ENCODE measurements around the gene PDSS2.
"Not testable (repeated sequence)": the region's sequence is repeated elsewhere in the genome, so short reads cannot be mapped to it uniquely, and the experiment has no call there.

Gene PDSS2

GRCh38 chr6:107152638-107153430, 306.5 kb downstream of the PDSS2 start:
- no peak for DNase-seq (ENCODE audit: extremely low read depth, low read depth)
- no peak for TF ChIP-seq CTCF (IDR thresholded peaks at IDR 0.05; ENCODE audit: low read depth, low read length, missing control alignments)
- no peak overlapping the region for H3K4me3 ChIP-seq (replicated peaks; ENCODE audit: low read depth, low read length)

- TF ChIP-seq CTCF (IDR thresholded peaks at IDR 0.05; ENCODE audit: low read depth, low read length, missing control alignments) = no peak
- no peak for DNase-seq (ENCODE audit: extremely low read depth, low read depth)
Measured at GRCh38 chr6:107144666-107145065, 314.7 kb downstream of the PDSS2 start.

GRCh38 chr6:107144014-107144413, 315.4 kb downstream of the PDSS2 start:
- DNase-seq (ENCODE audit: extremely low read depth, low read depth) = no peak
- no peak for TF ChIP-seq CTCF (IDR thresholded peaks at IDR 0.05; ENCODE audit: low read depth, low read length, missing control alignments)
- no peak overlapping the region for H3K4me3 ChIP-seq (replicated peaks; ENCODE audit: low read depth, low read length)

More at GRCh38 chr6:107144666-107145065, 314.7 kb downstream of the PDSS2 start:
- H3K4me3 ChIP-seq (replicated peaks; ENCODE audit: low read depth, low read length) = no peak overlapping the region

- no peak for TF ChIP-seq CTCF (IDR thresholded peaks at IDR 0.05; ENCODE audit: low read depth, low read length, missing control alignments)
- H3K4me3 ChIP-seq (replicated peaks; ENCODE audit: low read depth, low read length) = no peak overlapping the region
- no peak for DNase-seq (ENCODE audit: extremely low read depth, low read depth)
Measured at GRCh38 chr6:107140581-107140980, 318.8 kb downstream of the PDSS2 start.

- not testable (repeated sequence) for DNase-seq (ENCODE audit: extremely low read depth, low read depth)
Measured at GRCh38 chr6:107136324-107136723, 323.0 kb downstream of the PDSS2 start.

GRCh38 chr6:107135048-107135680, 324.2 kb downstream of the PDSS2 start:
- not testable (repeated sequence) for DNase-seq (ENCODE audit: extremely low read depth, low read depth)

More at GRCh38 chr6:107136324-107136723, 323.0 kb downstream of the PDSS2 start:
- H3K4me3 ChIP-seq (replicated peaks; ENCODE audit: low read depth, low read length) = not testable (repeated sequence)

GRCh38 chr6:107132330-107132954, 326.9 kb downstream of the PDSS2 start:
- no peak for DNase-seq (ENCODE audit: extremely low read depth, low read depth)
- no peak overlapping the region for H3K4me3 ChIP-seq (replicated peaks; ENCODE audit: low read depth, low read length)
- TF ChIP-seq CTCF (IDR thresholded peaks at IDR 0.05; ENCODE audit: low read depth, low read length, missing control alignments) = peak; percentile 36

More at GRCh38 chr6:107135048-107135680, 324.2 kb downstream of the PDSS2 start:
- not testable (repeated sequence) for H3K4me3 ChIP-seq (replicated peaks; ENCODE audit: low read depth, low read length)
